Left lung (tissue), 10 donors: ENCODE data around the gene CAPN5. TPM values are rescaled to one million over a fixed set of nuclear protein-coding genes. Genes with fewer than 3 reads are reported as not detected.

Experiments used
- ATAC-seq: fragments of 200-7000 bp; cut with Tn5 transposase; one replicate; pipeline ENCODE4 v1.9.1; 2020; ENCODE audit warnings: moderate library complexity
- DNase-seq, 4 donors: peaks; one replicate each; pipeline ENCODE4 v3.0.0-alpha.2; 2013 to 2020
- H3K27ac ChIP-seq, 2 donors: fragments of 200-600 bp; sonication (generic) in 1 of 2; one replicate each; pipeline versions ENCODE4 v1.5.0 to v1.8.0; 2020 to 2021
- H3K27me3 ChIP-seq, 2 donors: fragments of 200-600 bp; sonication (generic) in 1 of 2; one replicate each; pipeline versions ENCODE4 v1.5.0 to v1.8.0; 2020 to 2021
- H3K36me3 ChIP-seq, 2 donors: fragments of 200-600 bp; sonication (generic) in 1 of 2; one replicate each; pipeline versions ENCODE4 v1.5.0 to v1.8.0; 2020 to 2021
- H3K4me1 ChIP-seq, 2 donors: fragments of 200-600 bp; one replicate each; pipeline ENCODE4 v1.8.0; 2021
- H3K4me3 ChIP-seq, 2 donors: fragments of 200-600 bp; sonication (generic) in 1 of 2; one replicate each; pipeline versions ENCODE4 v1.5.0 to v1.8.0; 2020 to 2021; ENCODE audit warnings: mild to moderate bottlenecking in 1 of 2
- H3K9me3 ChIP-seq, 2 donors: fragments of 200-600 bp; sonication (generic) in 1 of 2; one replicate each; pipeline versions ENCODE4 v1.5.0 to v1.8.0; 2020 to 2021
- intact Hi-C, 2 donors: fragments of 100-400 bp; cut with DNase I; formaldehyde crosslinking; loops; one replicate each; pipeline versions ENCODE4 v1.11.2 to v1.14.2; 2022
- polyA plus RNA-seq, 6 donors: library from polyadenylated mRNA; unstranded; fragments of 120-200 nt; gene quantifications; one replicate each; pipeline ENCODE4 v1.2.1, GENCODE V29; 2013; ENCODE audit not compliant: insufficient read length in 6 of 6
- total RNA-seq, 2 donors: library from RNA; stranded (reverse); fragmentation: NEBNext Ultra II Directional; extraction: Animal tissue kit (Norgen Biotek cat#: 25700); gene quantifications; one replicate each; pipeline ENCODE4 v1.2.1, GENCODE V29; 2021
- TF ChIP-seq, protein P1 (sequence below), 2 donors: fragments of 200-600 bp; sonication (generic) in 1 of 2; IDR thresholded peaks; one replicate each; pipeline versions ENCODE4 v1.5.0 to v1.8.0; 2021; ENCODE audit warnings: antibody characterized with exemption in 2 of 2
- donor health status: DM: no; HTN: yes; CAD: no.
- donor health status: DM: no; HTN: no; CAD: no.

CAPN5 gene
- total and polyA plus RNA-seq, 8 donors = 11.7 to 32.9 (median 24.8) TPM

DNA sequence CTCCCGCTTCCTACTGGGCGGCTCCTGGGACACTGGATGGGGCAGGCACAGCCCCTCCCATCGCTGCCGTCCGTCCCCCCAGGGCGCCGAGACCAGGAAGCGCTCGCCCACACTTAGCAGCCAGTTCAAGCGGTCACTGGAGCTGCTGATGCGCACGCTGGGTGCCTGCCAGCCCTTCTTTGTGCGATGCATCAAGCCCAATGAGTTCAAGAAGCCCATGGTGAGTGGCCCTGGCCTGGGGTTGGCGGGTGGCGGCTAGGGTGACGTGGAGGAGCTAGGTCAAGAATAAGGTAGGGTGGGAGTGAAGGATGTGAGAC, 105.9 kb downstream of the CAPN5 start:
- Histone ChIP-seq H3K4me1 (peaks cover 0 to 19% of the 10 kb centered on the region in 2 donors), H3K36me3 (no peaks in the 10 kb centered on the region), H3K4me3 (no peak overlapping the region), H3K27me3 (no peaks in the 10 kb centered on the region), H3K27ac (no peak overlapping the region), H3K9me3 (no peaks in the 10 kb centered on the region)
- TF ChIP-seq, protein P1, sequence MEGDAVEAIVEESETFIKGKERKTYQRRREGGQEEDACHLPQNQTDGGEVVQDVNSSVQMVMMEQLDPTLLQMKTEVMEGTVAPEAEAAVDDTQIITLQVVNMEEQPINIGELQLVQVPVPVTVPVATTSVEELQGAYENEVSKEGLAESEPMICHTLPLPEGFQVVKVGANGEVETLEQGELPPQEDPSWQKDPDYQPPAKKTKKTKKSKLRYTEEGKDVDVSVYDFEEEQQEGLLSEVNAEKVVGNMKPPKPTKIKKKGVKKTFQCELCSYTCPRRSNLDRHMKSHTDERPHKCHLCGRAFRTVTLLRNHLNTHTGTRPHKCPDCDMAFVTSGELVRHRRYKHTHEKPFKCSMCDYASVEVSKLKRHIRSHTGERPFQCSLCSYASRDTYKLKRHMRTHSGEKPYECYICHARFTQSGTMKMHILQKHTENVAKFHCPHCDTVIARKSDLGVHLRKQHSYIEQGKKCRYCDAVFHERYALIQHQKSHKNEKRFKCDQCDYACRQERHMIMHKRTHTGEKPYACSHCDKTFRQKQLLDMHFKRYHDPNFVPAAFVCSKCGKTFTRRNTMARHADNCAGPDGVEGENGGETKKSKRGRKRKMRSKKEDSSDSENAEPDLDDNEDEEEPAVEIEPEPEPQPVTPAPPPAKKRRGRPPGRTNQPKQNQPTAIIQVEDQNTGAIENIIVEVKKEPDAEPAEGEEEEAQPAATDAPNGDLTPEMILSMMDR (IDR thresholded peaks at IDR 0.05) = no peak
- peak in 2 of 4 donors; percentile 13 to 61 for DNase-seq
- ATAC-seq = no peak
- intact Hi-C loops = no loop called here

DNA sequence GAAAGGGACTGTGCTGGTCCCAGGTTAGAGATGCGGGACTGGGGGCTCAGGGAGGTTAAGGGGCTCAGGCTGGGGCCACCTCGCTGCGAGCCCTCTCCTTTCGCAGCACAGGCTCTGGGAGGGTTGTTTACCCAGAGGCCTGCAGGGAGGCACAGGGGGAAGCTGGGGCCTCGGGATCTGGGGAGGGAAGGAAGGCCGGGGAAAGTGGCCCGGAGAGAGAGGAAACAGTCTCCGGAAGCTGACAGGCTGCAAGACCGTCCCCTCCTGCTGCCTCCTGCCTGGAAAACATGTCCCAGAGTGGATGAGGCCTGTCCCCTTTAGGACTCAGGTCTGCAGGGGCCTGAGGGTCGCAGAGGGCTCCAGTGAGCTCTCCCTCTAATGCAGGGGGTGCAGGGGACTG, 106.7 kb downstream of the CAPN5 start:
- H3K9me3 ChIP-seq = no peaks in the 10 kb centered on the region
- H3K36me3 ChIP-seq = no peaks in the 10 kb centered on the region
- ATAC-seq (no peak), DNase-seq (peak in 2 of 4 donors; percentile 9 to 48)
- TF ChIP-seq, protein P1 (IDR thresholded peaks at IDR 0.05) = no peak
- intact Hi-C loops = no loop called here
- no peaks in the 10 kb centered on the region for H3K27me3 ChIP-seq
- no peak overlapping the region for H3K4me3 ChIP-seq
- peaks cover 0 to 19% of the 10 kb centered on the region in 2 donors for H3K4me1 ChIP-seq
- no peak overlapping the region for H3K27ac ChIP-seq

DNA sequence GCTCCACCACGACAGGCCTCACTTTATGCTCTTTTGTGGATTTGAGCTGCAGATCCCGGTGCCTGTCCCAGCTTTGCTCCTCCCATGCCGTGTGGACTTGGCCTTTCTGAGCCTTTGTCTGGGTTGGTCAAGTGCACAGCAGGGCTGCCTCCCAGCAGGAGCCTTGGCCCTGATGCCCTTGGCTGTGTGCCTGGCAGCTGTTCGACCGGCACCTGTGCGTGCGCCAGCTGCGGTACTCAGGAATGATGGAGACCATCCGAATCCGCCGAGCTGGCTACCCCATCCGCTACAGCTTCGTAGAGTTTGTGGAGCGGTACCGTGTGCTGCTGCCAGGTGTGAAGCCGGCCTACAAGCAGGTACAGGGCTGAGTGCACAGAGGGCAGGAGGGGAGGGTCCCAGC, 107.8 kb downstream of the CAPN5 start:
- Histone ChIP-seq H3K27ac (no peak overlapping the region), H3K4me1 (peaks cover 0 to 19% of the 10 kb centered on the region in 2 donors), H3K27me3 (no peaks in the 10 kb centered on the region), H3K9me3 (no peaks in the 10 kb centered on the region), H3K36me3 (no peaks in the 10 kb centered on the region), H3K4me3 (no peak overlapping the region)
- TF ChIP-seq, protein P1 (IDR thresholded peaks at IDR 0.05) = no peak
- ATAC-seq (no peak), DNase-seq (peak in 1 of 4 donors; percentile 71)
- intact Hi-C loops = no loop called here

DNA sequence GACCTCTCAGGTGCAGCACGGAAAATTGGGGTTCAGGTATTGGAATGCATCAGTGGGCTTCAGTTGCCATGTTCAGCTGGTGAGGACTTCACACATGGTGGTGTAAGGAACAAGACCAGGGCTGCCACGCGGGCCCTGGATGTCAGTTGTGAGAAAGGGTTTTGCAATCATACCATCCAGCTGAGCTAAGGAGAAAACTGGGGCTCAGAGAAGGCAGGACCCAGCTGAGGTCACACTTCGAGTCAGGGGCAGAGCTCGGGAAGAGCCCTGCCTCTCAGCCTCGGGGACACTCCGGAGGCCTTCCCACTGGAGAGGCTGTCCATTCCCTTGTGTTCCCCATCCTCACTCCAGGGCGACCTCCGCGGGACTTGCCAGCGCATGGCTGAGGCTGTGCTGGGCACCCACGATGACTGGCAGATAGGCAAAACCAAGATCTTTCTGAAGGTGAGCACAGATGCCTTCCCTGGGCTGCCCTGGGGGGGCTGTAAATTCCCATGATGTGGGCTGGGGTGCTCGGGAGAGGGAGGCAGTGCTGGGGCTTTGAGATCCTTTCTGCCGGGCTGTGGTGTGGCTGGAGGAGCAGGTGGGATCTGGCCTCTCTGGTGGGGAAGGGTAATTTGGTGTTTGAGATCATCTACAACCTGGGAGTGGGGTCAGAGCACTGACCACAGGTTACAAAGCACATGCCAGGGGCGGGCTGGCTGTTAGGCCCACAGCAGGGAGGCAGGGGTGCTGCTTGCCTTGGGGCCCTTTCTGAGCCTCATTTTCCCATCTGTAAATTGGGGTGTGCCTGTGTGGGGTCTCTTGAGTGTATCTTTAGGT, 108.5 kb downstream of the CAPN5 start:
- intact Hi-C loops = no loop called here
- Histone ChIP-seq H3K4me3 (peak overlapping the region in 1 of 2 donors; percentile 30), H3K9me3 (no peaks in the 10 kb centered on the region), H3K36me3 (no peaks in the 10 kb centered on the region), H3K4me1 (peaks cover 0 to 19% of the 10 kb centered on the region in 2 donors), H3K27ac (peak overlapping the region in 1 of 2 donors; percentile 71), H3K27me3 (no peaks in the 10 kb centered on the region)
- ATAC-seq = peak; percentile 51
- DNase-seq = peak in 1 of 4 donors; percentile 76
- TF ChIP-seq, protein P1 (IDR thresholded peaks at IDR 0.05) = no peak

Other genes starting within 250 kb of the CAPN5 start
- gene ACER3, start 206.1 kb upstream of the CAPN5 start, total RNA-seq = 10 to 100 TPM; 27.5 to 46.5 TPM
- 10 to 100 TPM; 17.5 to 26.6 (median 22.5) TPM for gene ACER3, start 206.1 kb upstream of the CAPN5 start, polyA plus RNA-seq
- gene B3GNT6, start 32.6 kb upstream of the CAPN5 start, total RNA-seq = under 1 TPM in 1 of 2 donors, not detected in 1; 0.60 TPM
- 1 to 10 TPM in 5 of 6 donors, under 1 TPM in 1; 0.87 to 4.0 (median 2.1) TPM for gene B3GNT6, start 32.6 kb upstream of the CAPN5 start, polyA plus RNA-seq
- gene OMP, start 35.9 kb downstream of the CAPN5 start, total RNA-seq = not detected
- under 1 TPM in 4 of 6 donors, not detected in 2; 0.34 to 0.46 (median 0.40) TPM for gene OMP, start 35.9 kb downstream of the CAPN5 start, polyA plus RNA-seq
- 10 to 100 TPM in 1 of 2 donors, 1 to 10 TPM in 1; 4.8 to 13.5 TPM for gene MYO7A, start 61.3 kb downstream of the CAPN5 start, total RNA-seq
- 1 to 10 TPM; 5.2 to 6.5 (median 5.8) TPM for gene MYO7A, start 61.3 kb downstream of the CAPN5 start, polyA plus RNA-seq
- gene GDPD4, start 234.7 kb downstream of the CAPN5 start, total RNA-seq = not detected
- under 1 TPM; 0.34 to 0.78 (median 0.55) TPM for gene GDPD4, start 234.7 kb downstream of the CAPN5 start, polyA plus RNA-seq